22Rv1 (cell line): Measurements from ENCODE around the gene GDF15.
A peak's percentile ranks its signal among the peaks of the same experiment; 100 is the strongest.

Experiments used
- ZFX ChIP-seq: fragments of 450-650 bp; IDR thresholded peaks from 2 replicates; pipeline ENCODE4 v1.6.1; 2017; ENCODE audit warnings: antibody characterized with exemption, borderline replicate concordance
- TF ChIP-seq, protein P1 (sequence below): fragments of 450-650 bp; IDR thresholded peaks from 2 replicates; pipeline ENCODE4 v1.5.1; 2017; ENCODE audit warnings: mild to moderate bottlenecking

DNA sequence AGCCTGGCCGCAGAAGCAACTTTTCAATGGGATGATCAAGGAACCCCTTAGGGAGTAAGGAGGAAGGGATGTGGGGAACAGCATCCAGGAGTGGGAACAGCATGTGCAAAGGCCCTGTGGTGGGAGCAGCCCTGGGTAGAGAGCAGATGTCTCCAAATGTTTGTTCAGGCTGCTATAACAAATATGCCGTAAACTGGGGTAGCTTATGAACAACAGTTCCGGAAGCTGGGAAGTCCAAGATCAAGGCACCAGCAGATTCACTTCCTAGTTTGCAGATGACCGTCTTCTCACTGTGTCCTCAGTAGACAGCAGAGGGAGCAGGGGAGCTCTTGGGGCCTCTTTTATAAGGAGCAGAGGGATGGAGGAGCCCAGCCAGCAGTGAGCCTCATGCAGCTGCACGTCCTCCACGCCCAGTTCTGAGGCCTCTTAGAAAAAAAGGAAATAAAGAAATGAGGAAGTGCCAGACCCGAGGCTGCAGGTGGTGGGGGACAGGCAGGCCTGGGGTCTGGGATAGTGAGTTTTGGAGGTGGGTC is 15.7 kb downstream of the GDF15 start:
- TF ChIP-seq, protein P1, sequence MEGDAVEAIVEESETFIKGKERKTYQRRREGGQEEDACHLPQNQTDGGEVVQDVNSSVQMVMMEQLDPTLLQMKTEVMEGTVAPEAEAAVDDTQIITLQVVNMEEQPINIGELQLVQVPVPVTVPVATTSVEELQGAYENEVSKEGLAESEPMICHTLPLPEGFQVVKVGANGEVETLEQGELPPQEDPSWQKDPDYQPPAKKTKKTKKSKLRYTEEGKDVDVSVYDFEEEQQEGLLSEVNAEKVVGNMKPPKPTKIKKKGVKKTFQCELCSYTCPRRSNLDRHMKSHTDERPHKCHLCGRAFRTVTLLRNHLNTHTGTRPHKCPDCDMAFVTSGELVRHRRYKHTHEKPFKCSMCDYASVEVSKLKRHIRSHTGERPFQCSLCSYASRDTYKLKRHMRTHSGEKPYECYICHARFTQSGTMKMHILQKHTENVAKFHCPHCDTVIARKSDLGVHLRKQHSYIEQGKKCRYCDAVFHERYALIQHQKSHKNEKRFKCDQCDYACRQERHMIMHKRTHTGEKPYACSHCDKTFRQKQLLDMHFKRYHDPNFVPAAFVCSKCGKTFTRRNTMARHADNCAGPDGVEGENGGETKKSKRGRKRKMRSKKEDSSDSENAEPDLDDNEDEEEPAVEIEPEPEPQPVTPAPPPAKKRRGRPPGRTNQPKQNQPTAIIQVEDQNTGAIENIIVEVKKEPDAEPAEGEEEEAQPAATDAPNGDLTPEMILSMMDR, result peak; percentile 27
- TF ChIP-seq ZFX, result no peak
